ENCODE results near the gene FMN2.

The FMN2 gene

DNA sequence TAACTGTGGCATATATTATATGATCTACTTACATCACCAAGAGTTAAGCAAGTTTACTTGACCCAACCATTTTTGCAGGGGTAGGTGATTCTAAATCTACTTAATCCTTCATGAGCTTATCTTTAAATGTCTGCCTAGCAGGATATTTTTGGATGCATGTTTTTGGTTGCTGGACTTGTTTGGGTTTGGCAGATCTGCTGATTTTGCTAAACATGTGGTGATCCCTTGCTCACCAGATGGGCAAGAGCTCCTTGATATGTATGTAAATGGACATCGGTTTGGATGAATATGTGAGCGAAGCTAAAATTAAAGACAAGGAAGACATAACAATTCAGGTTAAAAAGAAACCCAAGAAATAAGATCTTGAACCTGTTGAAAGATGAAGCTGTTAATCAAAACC, 36.7 kb downstream of the FMN2 start:
- TF ChIP-seq RARB (CRISPR knock-in tag; IDR thresholded peaks at IDR 0.05) (no peak), GLIS3 (CRISPR knock-in tag; IDR thresholded peaks at IDR 0.05) (no peak), CSDC2 (CRISPR knock-in tag; IDR thresholded peaks at IDR 0.05) (no peak), ZFP30 (CRISPR knock-in tag; IDR thresholded peaks at IDR 0.05) (no peak), BACH2 (CRISPR knock-in tag; IDR thresholded peaks at IDR 0.05; ENCODE audit: borderline replicate concordance) (no peak), ARNTL (CRISPR knock-in tag; IDR thresholded peaks at IDR 0.05; ENCODE audit: borderline replicate concordance, low read depth) (no peak), ZC3H10 (CRISPR knock-in tag; IDR thresholded peaks at IDR 0.05) (no peak), ISL1 (CRISPR knock-in tag; IDR thresholded peaks at IDR 0.05) (no peak), PPARA (CRISPR knock-in tag; IDR thresholded peaks at IDR 0.05; ENCODE audit: borderline replicate concordance) (no peak), OSR1 (CRISPR knock-in tag; IDR thresholded peaks at IDR 0.05) (no peak), ZNF8 (CRISPR knock-in tag; IDR thresholded peaks at IDR 0.05) (no peak), TSHZ2 (CRISPR knock-in tag; IDR thresholded peaks at IDR 0.05) (no peak), TCF4 (CRISPR knock-in tag; IDR thresholded peaks at IDR 0.05; ENCODE audit: borderline replicate concordance) (no peak)
- ATAC-seq: no peak

DNA sequence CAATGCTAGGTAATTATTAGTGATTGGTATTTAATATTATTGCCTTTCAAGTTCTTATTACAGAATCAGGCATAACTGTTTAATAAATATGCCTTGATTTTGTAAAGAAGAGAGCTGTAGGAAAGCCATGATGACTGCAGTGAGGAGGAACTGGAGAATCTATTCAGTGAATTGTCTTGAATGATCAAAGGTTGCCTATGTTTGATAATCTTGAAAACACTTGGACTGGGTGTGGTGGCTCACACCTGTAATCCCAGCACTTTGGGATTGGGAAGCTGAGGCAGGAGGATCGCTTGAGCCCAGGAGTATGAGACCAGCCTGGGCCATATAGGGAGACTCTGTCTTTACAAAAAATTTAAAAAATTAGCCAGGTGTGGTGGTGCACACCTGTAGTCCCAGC, 42.4 kb downstream of the FMN2 start:
- no peak for ATAC-seq
- TF ChIP-seq ZNF8 (CRISPR knock-in tag; IDR thresholded peaks at IDR 0.05) (no peak), ISL1 (CRISPR knock-in tag; IDR thresholded peaks at IDR 0.05) (no peak), CREB5 (CRISPR knock-in tag; IDR thresholded peaks at IDR 0.05; ENCODE audit: low read depth) (no peak), BACH2 (CRISPR knock-in tag; IDR thresholded peaks at IDR 0.05; ENCODE audit: borderline replicate concordance) (no peak), OSR1 (CRISPR knock-in tag; IDR thresholded peaks at IDR 0.05) (no peak), TCF4 (CRISPR knock-in tag; IDR thresholded peaks at IDR 0.05; ENCODE audit: borderline replicate concordance) (no peak), ZC3H10 (CRISPR knock-in tag; IDR thresholded peaks at IDR 0.05) (no peak), SNAI2 (CRISPR knock-in tag; IDR thresholded peaks at IDR 0.05) (no peak), TOX (CRISPR knock-in tag; IDR thresholded peaks at IDR 0.05; ENCODE audit: borderline replicate concordance) (no peak), CSDC2 (CRISPR knock-in tag; IDR thresholded peaks at IDR 0.05) (no peak), ZFP30 (CRISPR knock-in tag; IDR thresholded peaks at IDR 0.05) (no peak), PPARA (CRISPR knock-in tag; IDR thresholded peaks at IDR 0.05; ENCODE audit: borderline replicate concordance) (no peak), ESRRG (CRISPR knock-in tag; IDR thresholded peaks at IDR 0.05) (no peak), GLIS3 (CRISPR knock-in tag; IDR thresholded peaks at IDR 0.05) (no peak), ZNF565 (CRISPR knock-in tag; conservative IDR thresholded peaks at IDR 0.05; ENCODE audit: low read depth) (no peak), ZNF70 (CRISPR knock-in tag; IDR thresholded peaks at IDR 0.05) (no peak)
- TF ChIP-seq, protein P1, sequence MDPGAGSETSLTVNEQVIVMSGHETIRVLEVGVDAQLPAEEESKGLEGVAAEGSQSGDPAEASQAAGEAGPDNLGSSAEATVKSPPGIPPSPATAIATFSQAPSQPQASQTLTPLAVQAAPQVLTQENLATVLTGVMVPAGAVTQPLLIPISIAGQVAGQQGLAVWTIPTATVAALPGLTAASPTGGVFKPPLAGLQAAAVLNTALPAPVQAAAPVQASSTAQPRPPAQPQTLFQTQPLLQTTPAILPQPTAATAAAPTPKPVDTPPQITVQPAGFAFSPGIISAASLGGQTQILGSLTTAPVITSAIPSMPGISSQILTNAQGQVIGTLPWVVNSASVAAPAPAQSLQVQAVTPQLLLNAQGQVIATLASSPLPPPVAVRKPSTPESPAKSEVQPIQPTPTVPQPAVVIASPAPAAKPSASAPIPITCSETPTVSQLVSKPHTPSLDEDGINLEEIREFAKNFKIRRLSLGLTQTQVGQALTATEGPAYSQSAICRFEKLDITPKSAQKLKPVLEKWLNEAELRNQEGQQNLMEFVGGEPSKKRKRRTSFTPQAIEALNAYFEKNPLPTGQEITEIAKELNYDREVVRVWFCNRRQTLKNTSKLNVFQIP (CRISPR knock-in tag; IDR thresholded peaks at IDR 0.05; ENCODE audit: borderline replicate concordance, low read depth): no peak

DNA sequence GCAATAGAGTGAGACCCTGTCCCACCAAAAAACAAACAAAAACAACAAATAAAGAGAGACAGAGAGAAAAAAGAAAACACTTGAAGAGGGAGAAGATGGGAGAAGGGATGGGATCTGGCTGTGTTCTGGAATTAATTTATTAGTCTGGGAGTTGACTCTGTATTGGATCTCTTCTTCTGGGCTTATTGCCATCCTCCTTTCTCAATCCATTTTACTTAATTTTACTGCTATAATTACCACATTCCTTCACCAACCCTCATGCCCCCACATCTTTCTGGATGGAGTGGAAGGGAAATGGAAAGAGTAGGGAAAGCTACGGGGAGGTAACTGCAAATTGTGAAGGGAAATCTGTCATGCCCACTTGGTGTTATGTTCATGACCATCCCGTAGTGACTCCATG, 42.9 kb downstream of the FMN2 start:
- peak; percentile 84 for ATAC-seq
- no peak for TF ChIP-seq TCF4 (CRISPR knock-in tag; IDR thresholded peaks at IDR 0.05; ENCODE audit: borderline replicate concordance)
- no peak for TF ChIP-seq ZFP3 (CRISPR knock-in tag; IDR thresholded peaks at IDR 0.05)
- TF ChIP-seq ZNF70 (CRISPR knock-in tag; IDR thresholded peaks at IDR 0.05): no peak
- TF ChIP-seq CSRNP3 (CRISPR knock-in tag; IDR thresholded peaks at IDR 0.05): no peak
- TF ChIP-seq ZC3H10 (CRISPR knock-in tag; IDR thresholded peaks at IDR 0.05): peak; percentile 84; the same call in 1 of the 2 replicates
- TF ChIP-seq ZNF565 (CRISPR knock-in tag; conservative IDR thresholded peaks at IDR 0.05; ENCODE audit: low read depth): no peak
- no peak for TF ChIP-seq ARNTL (CRISPR knock-in tag; IDR thresholded peaks at IDR 0.05; ENCODE audit: borderline replicate concordance, low read depth)
- TF ChIP-seq, protein P1 (CRISPR knock-in tag; IDR thresholded peaks at IDR 0.05; ENCODE audit: borderline replicate concordance, low read depth): no peak
- 0 out of 2 replicates have a peak, but pooled peaks have one; percentile 13 for TF ChIP-seq RARB (CRISPR knock-in tag; IDR thresholded peaks at IDR 0.05)
